AG04450 (cell line): ENCODE measurements around the gene KCNN1. TPM values are rescaled to one million over a fixed set of nuclear protein-coding genes. Genes with fewer than 3 reads are reported as not detected.
A peak's percentile ranks its signal among the peaks of the same experiment; 100 is the strongest.

Experiments used
- CTCF ChIA-PET: fragments of 300-600, 350-600 bp; formaldehyde crosslinking; extraction: SDS; loops from one replicate; lab custom pipeline; 2022; ENCODE audit warnings: antibody characterized with exemption, inconsistent platforms; lab: Charles Lee
- POLR2A ChIA-PET: fragments of 350-600 bp; formaldehyde crosslinking; extraction: SDS; loops from one replicate; lab custom pipeline; 2021; ENCODE audit warnings: antibody characterized with exemption, inconsistent platforms; lab: Yijun Ruan, JAX
- DNase-seq: peaks from one replicate; pipeline ENCODE4 v3.0.0-alpha.2; 2011; ENCODE audit warnings: low read depth, low spot score
- H3K27ac ChIP-seq: one replicate; pipeline ENCODE4 v1.5.1; 2012; ENCODE audit warnings: low read depth, low read length, control low read depth
- H3K27me3 ChIP-seq: one replicate; pipeline ENCODE4 v1.6.0; 2012; ENCODE audit warnings: low read length; ENCODE audit not compliant: control insufficient read depth, insufficient read depth
- H3K4me3 ChIP-seq: 2 replicates; pipeline ENCODE4 v1.5.1; 2011; ENCODE audit warnings: mild to moderate bottlenecking, low read depth, low read length, control low read depth
- H3K9me3 ChIP-seq: 2 replicates; pipeline ENCODE4 v1.5.1; 2012; ENCODE audit warnings: low read length; ENCODE audit not compliant: control insufficient read depth, insufficient read depth
- polyA plus RNA-seq: library from polyadenylated mRNA; depleted of rRNA; stranded (reverse); fragments of >200 nt; gene quantifications from 2 replicates; pipeline ENCODE4 v1.2.3, GENCODE V29; 2011
- TF ChIP-seq, protein P1 (sequence below): IDR thresholded peaks from 2 replicates; pipeline ENCODE4 v1.5.1; 2011; ENCODE audit warnings: low read depth, low read length, control low read depth, inconsistent platforms

The KCNN1 gene
- polyA plus RNA-seq, 1 experiment: 0.07 TPM

DNA sequence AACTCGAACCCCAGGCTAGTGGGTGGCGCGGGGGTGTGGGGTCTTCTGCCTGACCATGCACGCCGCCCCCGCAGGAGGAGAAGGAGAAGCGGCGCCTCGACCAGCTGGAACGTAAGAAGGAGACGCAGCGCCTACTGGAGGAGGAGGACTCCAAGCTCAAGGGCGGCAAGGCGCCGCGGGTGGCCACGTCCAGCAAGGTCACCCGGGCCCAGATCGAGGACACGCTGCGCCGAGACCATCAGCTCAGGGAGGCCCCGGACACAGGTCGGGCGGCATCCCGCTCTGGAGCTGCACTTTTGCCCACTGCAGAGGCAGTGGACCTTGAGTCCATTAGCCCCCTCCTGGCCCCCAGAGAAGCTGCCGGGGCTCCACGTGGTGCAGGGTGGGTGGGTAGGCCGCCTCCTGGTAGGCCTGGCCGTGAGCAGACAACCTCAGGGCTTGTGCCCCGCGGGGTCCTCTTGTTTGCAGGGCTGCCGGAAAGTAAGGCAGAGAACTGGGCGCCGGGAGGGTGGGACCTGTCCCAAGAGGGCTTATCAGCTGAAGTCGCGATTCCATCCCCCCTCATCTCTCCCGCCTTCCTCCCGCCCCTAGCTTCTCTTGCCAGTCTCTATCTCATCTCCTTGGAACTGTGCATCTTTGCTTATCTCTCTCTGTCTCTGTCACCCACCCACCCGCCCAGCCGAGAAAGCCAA is 24.2 kb upstream of the KCNN1 start:
- TF ChIP-seq, protein P1, sequence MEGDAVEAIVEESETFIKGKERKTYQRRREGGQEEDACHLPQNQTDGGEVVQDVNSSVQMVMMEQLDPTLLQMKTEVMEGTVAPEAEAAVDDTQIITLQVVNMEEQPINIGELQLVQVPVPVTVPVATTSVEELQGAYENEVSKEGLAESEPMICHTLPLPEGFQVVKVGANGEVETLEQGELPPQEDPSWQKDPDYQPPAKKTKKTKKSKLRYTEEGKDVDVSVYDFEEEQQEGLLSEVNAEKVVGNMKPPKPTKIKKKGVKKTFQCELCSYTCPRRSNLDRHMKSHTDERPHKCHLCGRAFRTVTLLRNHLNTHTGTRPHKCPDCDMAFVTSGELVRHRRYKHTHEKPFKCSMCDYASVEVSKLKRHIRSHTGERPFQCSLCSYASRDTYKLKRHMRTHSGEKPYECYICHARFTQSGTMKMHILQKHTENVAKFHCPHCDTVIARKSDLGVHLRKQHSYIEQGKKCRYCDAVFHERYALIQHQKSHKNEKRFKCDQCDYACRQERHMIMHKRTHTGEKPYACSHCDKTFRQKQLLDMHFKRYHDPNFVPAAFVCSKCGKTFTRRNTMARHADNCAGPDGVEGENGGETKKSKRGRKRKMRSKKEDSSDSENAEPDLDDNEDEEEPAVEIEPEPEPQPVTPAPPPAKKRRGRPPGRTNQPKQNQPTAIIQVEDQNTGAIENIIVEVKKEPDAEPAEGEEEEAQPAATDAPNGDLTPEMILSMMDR: no peak
- no peak overlapping the region for H3K27ac ChIP-seq
- POLR2A ChIA-PET: interaction anchor here (1.1 kb wide), 1 partner anchor 10 kb away, joined by 3 read pairs; the partner anchor contains the start of gene CCDC124
- CTCF ChIA-PET: interaction anchor here (0.6 to 6.7 kb wide), 3 partner anchors 54 to 115 kb away, joined by 3 to 84 read pairs (median 12); no protein-coding TSS in a partner anchor
- no peaks in the 10 kb centered on the region for H3K27me3 ChIP-seq
- H3K9me3 ChIP-seq: no peaks in the 10 kb centered on the region; the same call in 1 of the 2 replicates
- H3K4me3 ChIP-seq: no peak overlapping the region
- no peak for DNase-seq

DNA sequence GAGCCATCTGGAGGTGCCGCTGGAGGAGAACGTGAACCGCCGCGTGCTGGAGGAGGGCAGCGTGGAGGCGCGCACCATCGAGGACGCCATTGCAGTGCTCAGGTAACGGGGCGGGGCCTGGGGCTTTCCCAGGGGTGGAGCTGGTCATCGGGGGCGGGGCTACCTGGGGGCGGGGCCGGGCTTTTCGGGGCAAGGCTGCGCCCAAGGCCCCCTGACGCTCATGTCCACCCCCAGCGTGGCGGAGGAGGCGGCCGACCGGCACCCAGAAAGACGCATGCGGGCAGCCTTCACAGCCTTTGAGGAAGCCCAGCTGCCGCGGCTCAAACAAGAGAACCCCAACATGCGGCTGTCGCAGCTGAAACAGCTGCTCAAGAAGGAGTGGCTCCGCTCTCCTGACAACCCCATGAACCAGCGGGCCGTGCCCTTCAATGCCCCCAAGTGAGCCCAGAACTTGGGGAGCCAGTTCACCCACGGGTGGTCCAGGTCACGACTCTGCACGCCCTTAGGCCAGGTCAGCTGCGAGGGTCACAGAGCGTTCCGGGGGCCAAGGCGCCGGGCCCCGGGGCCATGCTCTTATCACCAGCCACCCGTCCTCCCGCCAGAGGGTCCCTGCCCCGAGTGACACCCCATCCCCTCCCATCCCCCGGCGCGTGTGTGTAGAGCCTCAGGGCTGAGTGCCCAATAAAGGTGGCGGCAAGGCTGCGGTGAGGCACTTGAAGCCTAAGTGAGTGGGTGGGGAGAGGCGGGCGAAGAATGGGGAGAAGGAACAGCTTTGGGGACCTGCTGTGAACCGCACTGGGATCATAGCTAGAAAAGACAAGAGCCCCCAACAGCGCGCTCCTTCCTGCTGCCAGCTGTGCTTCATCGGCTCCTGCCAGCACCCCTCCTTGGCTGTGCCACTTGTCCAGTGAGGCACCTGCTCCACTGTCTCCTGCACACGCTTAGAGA is 23.4 kb upstream of the KCNN1 start:
- DNase-seq: no peak
- TF ChIP-seq, protein P1: no peak
- H3K4me3 ChIP-seq: no peak overlapping the region
- H3K9me3 ChIP-seq: no peaks in the 10 kb centered on the region; the same call in 1 of the 2 replicates
- H3K27me3 ChIP-seq: no peaks in the 10 kb centered on the region
- ChIA-PET CTCF (interaction anchor here (1.4 to 6.7 kb wide), 2 partner anchors 53 to 85 kb away, joined by 12 to 84 read pairs; no protein-coding TSS in a partner anchor), POLR2A (interaction anchor here (1.1 kb wide), 1 partner anchor 11 kb away, joined by 3 read pairs; the partner anchor contains the start of gene CCDC124)
- peak overlapping the region; percentile 39 for H3K27ac ChIP-seq

DNA sequence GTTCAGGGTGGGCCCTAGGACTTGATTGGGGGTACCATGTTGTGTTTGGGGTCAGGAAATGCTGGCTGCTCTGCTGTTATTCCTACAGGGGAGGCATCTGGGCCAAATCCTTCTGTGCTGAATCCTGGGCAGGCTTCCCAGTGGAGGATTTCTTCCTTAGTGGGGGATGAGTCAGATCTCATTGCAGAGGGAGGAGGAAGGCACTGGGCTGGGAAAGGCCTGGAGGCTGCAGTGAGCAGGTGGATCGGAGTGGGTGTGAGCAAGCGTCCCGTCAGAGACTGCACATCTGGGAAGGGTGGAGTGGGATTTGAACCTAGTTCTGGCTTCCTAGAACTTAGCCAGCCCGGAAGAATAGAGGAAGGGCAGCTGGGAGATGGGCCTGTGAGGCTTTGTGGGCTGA is 22.6 kb upstream of the KCNN1 start:
- H3K4me3 ChIP-seq: no peak overlapping the region
- no peaks in the 10 kb centered on the region; the same call in 1 of the 2 replicates for H3K9me3 ChIP-seq
- peak; percentile 77 for DNase-seq
- ChIA-PET CTCF (interaction anchor here (6.7 kb wide), 1 partner anchor 52 kb away, joined by 84 read pairs; no protein-coding TSS in a partner anchor), POLR2A (no interaction called here)
- peak overlapping the region; percentile 39 for H3K27ac ChIP-seq
- TF ChIP-seq, protein P1: no peak
- H3K27me3 ChIP-seq: peaks cover 5% of the 10 kb centered on the region

DNA sequence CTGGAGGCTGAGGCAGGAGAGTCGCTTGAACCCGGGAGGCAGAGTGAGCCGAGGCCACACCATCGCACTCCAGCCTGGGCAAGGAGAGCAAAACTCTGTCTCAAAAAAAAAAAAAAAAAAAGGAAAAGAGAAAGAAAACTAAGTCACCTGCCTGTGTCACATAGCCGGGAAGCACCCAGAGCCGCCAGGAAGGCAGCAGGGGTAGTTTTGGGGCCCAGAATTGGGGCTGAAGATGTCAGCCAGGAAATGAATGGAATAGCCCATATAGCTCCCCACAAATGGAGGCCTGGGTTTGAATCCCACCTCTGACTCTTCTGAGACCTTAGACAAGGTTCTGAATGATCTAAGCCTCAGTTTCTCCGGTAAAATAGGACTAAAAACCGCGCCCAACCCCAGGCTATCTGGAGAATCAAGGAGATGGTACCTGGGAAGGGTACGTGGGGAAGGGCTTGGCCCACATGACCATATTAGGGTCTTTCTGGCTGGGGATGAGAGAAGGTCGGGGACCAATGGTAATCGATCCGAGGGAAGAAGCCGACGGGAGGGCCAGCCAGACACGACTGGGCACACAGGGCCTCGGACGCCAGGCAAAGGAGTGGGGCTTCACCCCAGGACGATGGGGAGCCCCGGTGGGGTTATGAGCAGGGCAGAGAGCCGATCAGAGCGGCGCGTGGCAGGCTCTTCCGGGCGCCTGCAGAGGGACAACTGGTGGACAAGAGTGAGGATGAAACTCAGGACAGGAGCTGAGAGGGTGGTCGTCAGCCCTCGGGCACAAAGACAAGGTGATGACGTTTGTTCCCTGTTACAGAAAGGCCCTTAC is 19.7 kb upstream of the KCNN1 start:
- no peak for DNase-seq
- peak overlapping the region; percentile 47 for H3K27ac ChIP-seq
- H3K4me3 ChIP-seq: peak overlapping the region; percentile 61
- no peaks in the 10 kb centered on the region; the same call in 1 of the 2 replicates for H3K9me3 ChIP-seq
- TF ChIP-seq, protein P1: no peak
- ChIA-PET CTCF (interaction anchor here (0.6 to 6.7 kb wide), 8 partner anchors 8 to 120 kb away, joined by 3 to 84 read pairs (median 5); no protein-coding TSS in a partner anchor), POLR2A (interaction anchor here (0.6 to 1.0 kb wide), 4 partner anchors 9 to 394 kb away, joined by 3 to 8 read pairs (median 6); partner anchors contain the start of gene CCDC124)
- peaks cover 31% of the 10 kb centered on the region for H3K27me3 ChIP-seq
